HG02763 (cell line): Measurements from ENCODE around the gene MACF1.
"Not testable (repeated sequence)": the region's sequence is repeated elsewhere in the genome, so short reads cannot be mapped to it uniquely, and the experiment has no call there.

Experiments used
- ATAC-seq: cut with Tn5 transposase; IDR thresholded peaks from one replicate; pipeline ENCODE4 v1.9.1; 2021; ENCODE audit warnings: mild to moderate bottlenecking, moderate library complexity; ENCODE audit not compliant: unreplicated experiment

MACF1 gene, protein sequence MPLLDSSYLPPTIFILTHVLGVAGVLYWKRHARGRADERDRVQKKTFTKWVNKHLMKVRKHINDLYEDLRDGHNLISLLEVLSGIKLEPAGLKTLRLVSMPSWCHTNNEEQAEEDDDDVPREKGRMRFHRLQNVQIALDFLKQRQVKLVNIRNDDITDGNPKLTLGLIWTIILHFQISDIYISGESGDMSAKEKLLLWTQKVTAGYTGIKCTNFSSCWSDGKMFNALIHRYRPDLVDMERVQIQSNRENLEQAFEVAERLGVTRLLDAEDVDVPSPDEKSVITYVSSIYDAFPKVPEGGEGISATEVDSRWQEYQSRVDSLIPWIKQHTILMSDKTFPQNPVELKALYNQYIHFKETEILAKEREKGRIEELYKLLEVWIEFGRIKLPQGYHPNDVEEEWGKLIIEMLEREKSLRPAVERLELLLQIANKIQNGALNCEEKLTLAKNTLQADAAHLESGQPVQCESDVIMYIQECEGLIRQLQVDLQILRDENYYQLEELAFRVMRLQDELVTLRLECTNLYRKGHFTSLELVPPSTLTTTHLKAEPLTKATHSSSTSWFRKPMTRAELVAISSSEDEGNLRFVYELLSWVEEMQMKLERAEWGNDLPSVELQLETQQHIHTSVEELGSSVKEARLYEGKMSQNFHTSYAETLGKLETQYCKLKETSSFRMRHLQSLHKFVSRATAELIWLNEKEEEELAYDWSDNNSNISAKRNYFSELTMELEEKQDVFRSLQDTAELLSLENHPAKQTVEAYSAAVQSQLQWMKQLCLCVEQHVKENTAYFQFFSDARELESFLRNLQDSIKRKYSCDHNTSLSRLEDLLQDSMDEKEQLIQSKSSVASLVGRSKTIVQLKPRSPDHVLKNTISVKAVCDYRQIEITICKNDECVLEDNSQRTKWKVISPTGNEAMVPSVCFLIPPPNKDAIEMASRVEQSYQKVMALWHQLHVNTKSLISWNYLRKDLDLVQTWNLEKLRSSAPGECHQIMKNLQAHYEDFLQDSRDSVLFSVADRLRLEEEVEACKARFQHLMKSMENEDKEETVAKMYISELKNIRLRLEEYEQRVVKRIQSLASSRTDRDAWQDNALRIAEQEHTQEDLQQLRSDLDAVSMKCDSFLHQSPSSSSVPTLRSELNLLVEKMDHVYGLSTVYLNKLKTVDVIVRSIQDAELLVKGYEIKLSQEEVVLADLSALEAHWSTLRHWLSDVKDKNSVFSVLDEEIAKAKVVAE (N-terminal part only)

DNA sequence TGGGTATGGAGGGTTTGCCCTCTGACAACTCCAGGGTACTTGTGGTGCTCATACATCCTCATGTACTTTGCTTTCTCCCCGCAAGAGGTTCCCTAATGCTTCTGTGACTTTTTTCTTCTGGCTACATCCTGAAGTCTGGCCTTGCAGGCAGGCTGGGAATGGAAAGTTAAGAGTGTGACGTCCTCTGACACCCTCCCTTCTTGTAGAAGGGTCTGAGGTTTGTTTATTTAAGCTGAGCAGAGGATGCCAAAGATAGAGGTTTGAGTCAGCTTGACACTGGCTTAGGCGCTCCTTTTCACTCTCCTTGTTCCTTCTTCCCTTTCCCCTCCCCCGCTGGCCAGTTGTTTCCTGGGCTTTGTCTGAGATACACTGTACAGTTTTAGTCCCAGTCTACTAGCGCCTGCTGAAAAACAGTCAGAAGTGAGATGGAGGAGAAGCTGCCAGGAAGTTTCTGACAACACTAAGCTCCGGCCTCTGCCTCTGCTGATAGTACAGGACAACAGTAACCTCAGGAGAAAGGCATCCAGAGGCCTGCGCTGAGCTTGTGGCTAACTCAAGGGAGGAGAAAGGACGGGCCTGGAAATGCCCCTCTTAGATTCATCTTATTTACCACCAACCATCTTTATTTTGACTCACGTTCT, at the start of gene MACF1:
Gene MACF1 (plus strand): TSS at position 255 of the 641 bp plus-strand sequence. CDS start 328 bp downstream, at position 583.
- no peak for ATAC-seq

DNA sequence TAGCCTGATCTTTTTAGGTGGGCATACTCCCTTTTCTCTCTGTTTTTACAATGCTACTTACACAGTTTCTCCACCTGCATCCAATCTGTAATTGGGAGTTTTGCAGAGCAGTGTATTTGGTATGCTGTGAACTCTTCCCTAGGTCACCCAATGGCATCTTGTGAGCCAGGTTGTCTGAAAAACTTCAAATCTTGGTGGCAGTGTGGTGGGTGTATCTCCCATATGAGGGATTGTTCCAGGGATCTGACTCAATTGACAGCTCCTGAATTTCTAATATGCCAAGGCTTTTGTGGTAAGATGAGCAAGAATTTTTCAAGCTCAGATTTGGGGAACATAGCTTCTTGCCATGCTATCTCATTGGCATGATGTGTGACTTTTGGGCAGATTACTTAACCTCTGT, 47.2 kb upstream of the MACF1 start:
- ATAC-seq, result no peak

DNA sequence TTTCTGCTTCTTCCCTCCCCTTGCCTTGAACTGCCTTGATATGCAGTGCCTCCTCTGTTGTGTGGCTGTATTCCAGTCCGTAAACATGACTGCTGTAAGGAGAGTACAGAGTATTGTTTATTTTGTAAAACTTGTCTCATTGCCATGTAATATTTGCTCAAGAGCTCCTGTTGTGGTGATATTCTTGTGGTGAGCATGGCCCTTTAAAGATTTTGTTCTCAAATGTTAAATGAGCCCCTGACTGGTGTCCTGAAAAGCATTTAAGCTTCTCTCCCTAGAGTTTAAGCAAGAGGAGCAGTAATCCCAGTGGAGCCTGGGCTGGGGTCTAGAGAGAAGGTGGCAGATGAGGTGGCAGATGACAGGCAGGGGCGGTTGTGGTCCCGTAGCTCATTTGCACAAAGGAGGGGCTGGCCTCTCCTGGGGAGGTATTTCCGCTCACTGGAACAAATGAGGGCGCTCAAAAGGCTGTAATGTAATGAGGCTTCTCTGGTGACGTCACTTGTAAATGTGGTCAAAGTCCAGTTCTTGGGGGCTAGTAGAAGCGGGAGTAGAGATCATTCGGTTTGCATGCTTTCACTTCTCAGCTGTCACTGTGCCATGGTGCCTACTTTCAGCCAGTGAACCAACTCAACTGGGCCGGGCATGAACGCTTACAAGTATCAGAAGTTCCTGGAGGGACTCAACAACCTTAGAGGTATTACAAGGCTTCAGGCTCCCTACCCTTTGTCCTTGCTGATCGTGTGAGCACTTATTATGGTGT, 46.0 kb upstream of the MACF1 start:
- no peak for ATAC-seq

DNA sequence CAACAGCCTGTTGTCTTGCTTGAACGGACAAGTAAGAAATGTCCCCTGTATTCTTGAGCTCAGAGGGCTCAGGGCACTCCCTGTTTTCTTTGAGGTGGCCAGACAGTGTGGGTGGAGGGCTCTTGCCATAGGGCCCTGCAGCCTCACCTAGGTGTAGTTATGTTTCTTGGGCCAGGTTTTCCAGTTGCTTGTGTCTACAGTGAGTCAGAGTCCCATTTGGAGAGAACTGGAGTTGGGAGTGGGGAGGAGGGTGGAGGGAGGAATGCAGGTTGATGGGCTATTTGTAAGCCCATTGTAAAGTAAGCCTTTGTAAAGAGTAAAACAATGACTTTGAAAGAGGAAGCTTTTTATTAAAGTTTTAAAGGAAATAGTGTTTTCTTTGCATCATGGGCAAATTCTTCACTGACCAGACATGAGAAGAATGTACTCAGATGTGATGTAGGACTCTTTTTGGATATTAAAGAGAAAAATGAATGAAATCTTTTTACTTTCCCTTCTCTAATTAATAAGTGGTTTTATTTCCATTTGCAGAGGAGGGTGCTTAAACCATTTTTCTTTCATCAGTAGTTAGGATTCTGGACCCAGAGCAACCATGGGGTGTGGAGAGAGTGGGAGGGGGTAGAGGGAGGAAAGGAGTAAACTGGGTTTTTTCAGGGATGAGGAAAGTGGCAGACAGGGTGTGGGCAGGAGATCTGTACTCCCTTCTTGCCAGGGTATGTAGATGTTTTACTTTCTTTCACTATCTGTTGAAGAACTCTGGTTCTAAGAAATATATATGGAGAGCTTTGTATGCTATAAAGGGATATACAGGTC, 45.1 kb upstream of the MACF1 start:
- no peak for ATAC-seq

DNA sequence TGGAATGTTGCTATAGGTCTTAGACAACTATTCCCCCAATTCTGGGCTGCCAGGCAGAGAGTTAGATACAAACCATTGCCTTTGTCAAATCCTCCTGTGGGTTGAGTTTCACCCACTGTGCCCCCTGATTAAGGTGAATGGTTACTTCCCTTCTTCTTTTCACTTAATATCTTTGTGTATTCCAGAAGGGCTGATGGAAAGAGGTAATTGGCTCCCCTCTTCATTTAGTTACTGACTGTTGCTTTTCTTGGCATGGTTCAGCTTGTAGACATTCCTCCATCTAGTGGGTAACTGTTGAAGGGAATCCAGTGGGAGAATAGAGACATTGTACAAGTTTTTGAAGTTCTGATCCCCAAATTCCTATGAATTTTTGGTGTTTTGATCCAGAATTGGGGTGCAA, 43.8 kb upstream of the MACF1 start:
- no peak for ATAC-seq

DNA sequence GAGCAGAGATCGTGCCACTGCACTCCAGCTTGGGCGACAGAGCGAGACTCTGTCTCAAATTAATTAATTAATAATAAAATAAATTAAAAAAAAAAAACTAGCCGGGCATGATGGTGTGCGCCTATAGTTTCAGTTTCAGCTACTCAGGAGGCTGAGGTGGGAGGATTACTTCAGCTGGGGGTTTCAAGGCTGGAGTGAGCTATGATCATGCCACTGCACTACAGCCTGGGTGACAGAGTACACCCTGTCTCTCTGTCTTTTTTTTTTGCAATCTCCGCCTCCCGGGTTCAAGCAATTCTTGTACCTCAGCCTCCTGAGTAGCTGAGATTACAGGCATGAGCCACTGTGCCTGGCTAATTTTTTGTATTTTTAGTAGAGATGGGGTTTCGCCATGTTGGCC, 42.7 kb upstream of the MACF1 start:
- ATAC-seq, result not testable (repeated sequence)

DNA sequence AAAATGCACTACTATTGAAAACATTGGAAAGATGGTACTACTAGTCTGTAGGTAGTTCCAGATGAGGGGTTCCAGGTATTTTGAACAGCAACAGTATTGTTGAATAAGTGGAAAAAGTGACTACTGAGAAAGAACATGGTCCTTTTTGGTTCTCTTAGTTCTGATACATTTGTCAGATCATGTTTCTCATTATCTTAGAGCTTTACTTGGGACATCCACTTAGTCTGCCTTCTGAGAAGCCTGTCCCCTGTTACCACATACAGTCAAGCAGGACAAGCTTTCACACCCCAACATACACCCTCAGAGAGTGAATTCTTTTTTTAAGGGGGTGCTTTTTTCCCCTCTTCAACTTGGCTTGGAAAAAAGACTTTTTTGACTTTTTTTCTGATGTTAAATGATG, 41.0 kb upstream of the MACF1 start:
- no peak for ATAC-seq

DNA sequence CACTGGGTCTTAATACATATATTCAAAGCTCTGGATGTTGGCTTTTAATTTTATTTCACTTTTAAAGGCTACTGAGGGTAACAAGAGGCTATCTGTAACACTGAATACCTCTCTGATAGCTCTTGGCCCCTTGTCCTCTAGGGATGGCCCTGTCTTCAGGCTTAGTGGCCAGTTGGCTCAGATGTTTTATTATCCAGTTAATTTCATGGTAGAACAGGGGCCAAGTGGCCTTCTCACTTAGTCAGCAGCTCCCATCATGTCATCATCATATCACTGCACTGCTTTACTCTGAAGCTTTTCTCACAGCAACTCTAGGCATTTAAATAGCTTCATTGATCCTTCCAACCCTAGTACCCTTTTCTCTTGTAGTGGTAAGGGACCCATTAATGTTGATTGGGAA, 40.2 kb upstream of the MACF1 start:
- ATAC-seq, result no peak

DNA sequence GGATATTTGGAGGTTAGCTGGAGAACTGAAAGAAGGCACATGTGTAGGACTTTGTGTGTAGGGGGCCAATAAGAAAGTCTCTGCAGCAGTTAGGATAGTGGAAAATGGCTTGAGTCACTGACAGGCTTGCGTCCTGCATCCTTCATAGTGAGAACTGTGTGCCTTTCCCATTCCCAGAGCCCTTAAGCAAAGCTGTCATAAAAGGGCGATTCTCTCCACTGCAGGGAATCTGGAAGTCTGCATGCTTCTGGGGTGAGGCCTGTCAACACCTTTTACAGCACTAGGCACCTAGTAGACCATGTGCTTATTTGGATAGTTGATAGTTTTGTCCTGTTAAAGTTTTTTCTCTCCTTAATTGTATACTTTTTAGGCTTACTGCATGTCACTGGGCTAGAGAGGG, 39.4 kb upstream of the MACF1 start:
- ATAC-seq, result no peak

DNA sequence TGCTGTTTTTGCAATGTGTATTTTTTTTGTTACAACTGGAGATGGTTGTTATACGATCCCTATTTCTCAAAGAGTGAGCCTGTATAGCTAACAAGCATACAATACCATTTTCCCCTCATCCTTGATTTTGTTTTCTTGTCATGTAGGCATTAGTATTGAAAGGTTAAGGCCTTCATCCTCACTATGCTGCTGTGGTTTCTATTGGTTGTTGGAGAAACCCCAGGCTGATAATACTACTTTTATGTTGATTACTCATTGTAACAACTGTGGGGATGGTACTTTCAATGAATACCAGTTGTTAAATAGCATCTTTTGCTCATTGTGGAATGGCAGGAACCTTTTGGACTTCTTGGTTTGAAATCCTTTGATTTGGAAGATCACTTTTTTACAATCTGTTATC, 39.0 kb upstream of the MACF1 start:
- no peak for ATAC-seq

DNA sequence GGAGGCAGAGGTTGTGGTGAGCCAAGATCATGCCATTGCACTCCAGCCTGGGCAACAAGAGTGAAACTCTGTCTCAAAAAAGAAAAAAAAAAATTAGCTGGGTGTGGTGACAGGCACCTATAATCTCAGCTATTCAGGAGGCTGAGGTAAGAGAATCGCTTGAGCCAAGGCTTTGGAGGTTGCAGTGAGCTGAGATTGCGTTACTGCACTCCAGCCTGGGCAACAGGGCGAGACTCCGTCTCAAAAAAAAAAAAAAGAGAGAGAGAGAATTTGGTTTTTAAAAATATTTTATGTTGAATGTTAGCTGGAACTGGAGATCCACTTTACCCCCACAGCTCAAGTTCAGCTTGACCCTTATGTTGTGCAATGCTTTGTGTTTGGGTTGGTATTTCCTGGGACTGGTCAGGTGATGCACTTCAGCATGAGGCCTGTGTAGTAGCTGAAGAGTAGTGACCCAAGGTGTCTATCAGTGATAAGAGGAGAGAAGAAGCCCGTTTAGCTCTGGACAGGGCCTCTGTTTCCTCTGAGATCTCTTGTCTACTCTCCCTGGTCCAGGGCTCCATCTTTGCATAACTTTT, 36.8 kb upstream of the MACF1 start:
- ATAC-seq, result no peak

DNA sequence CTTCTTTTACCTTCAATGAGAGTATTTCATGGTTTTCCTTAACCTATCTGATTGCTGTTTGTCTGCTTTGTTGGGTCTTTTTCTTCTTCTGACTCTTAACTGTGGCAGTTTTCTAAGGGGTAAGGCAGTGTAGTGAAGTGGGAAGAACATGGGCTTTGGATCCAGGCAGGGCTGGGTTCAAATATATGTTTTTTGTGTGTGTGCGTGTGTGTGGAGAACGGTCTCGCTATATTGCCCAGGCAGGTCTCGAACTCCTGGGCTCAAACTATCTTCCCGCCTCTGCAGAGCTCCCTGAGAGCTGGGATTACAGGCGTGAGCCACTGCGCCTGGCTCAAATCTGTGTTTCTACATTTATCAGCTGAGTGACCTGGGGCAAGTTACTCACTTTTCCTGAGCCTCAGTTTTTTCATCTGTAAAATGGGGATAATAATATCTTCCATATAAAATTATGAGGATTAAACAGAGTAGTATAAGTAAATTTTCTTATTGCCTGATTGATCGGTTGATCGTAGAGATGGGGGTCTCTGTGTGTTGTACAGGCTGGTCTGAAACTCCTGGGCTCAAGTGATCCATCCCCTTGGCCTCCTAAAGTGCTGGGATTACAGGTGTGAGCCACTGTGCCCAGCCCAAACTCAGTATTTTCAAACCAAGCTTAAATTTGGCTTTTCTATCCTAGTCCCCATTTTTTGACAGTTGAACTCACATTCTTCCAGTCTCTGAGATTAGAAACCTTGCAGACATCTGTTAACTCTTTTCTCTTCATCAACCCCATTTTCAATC, 36.0 kb upstream of the MACF1 start:
- ATAC-seq, result no peak

DNA sequence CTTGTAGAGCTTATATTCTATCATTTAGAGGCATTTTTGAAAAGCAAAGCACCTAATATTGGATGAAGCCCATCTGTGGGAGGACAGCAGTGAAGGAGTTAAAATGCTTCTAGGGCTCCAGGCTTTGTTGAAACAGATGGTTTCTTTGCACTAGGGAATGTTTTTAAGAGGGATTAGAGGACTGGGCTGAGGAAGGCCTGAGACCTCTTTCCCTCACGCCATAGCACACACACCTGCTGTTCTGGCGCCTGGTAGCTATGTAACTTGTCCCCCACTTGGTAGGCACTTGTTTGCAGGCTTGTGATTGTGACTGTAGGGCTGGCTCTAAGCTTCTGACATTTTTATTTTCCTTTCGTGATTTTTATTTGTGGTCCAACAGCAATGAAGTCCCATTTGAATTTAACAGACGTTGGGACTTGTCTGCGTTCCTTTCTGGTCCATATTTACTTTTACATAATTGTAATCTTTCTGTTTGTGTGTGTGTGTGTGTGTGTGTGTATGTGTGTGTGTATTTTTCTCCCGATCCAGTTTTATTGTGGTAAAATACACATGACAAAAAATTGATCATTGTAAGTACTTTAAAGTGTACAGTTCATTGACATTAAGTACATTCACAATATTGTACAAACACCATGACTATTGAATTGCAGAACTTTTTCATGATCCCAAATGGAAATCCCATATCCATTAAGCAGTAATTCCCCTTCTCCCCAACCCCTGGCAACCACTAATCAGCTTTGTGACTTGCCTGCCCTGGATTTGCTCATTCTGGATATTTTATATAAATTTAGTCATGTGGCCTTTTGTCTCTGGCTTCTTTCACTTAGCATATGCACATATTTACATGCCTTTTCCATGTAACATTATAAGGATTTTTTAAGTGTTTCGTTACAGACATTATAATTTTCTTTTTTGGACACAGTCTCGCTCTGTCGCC, 33.5 kb upstream of the MACF1 start:
- ATAC-seq, result no peak

DNA sequence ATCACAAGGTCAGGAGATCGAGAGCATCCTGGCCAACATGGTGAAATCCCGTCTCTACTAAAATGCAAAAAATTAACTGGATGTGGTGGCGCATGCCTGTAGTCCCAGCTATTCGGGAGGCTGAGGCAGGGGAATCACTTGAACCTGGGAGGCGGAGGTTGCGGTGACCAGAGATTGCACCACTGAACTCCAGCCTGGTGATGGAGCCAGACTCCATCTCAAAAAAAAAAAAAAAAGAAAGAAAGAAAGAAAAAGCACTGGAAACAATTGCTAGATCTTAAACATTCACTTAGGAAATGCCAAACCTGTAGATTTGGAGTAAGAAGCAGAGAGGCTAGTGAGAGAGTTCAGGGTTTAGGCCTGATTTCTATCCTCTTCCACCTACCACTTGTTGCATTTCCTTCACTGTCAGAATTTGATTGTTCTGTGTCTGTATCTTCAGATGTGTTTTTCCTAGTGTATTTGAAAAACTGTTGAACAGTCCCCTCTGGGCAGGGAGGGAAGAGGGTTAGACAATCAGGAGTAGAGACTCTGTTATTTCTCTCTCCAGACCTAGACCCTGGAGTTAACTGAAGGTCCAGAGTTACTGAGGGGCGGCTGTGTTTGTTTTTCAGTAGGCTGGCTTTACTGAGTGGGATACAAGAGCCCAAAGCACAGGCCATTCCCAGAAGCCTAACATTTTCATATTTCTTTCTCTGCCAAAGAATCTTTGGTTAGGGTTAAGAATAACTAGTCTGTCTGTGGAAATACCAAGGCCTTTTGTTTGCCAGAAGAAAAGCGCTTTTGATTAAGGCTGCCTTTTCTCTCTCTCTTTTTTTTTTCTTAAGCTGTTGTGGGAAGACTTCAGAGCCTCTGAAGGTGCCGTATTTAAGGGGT, 31.1 kb upstream of the MACF1 start:
- no peak for ATAC-seq

DNA sequence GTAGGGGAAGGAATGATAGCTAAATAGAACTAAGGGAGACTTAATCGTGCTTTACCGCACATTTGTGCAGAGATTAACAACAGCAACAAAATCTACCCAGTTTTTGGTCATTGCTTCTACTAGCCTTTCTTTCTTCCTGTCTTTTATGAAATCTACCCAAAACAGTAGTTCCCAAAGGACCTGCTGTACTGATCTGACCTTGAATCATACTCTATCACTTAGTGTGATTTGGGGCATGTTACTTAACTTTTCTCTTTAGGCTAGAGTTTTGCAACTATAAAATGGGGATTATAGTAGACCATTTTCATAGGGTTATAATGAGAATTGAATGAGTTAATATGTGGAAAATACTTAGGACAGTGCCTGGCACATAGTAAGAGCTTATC, 30.5 kb upstream of the MACF1 start:
- ATAC-seq, result no peak
